GM18517 (cell line): ENCODE measurements around the gene THAP12.
"Not testable (repeated sequence)": the region's sequence is repeated elsewhere in the genome, so short reads cannot be mapped to it uniquely, and the experiment has no call there.

Source experiments
- ATAC-seq: cut with Tn5 transposase; IDR thresholded peaks from one replicate; pipeline ENCODE4 v1.9.1; 2021; ENCODE audit warnings: mild to moderate bottlenecking, moderate library complexity; ENCODE audit not compliant: unreplicated experiment

THAP12 gene

GRCh38 chr11:76380977-76381719, at the start of gene THAP12, which contains the start of gene GVQW3:
THAP12 (minus strand) TSS chr11:76381132; CDS start chr11:76380836, 296 bp downstream.
GVQW3 (plus strand) TSS chr11:76381323; CDS start chr11:76381829, 506 bp downstream.
- peak; percentile 73 for ATAC-seq

GRCh38 chr11:76426660-76427059, 45.7 kb upstream of the THAP12 start:
- ATAC-seq = no peak

- no peak for ATAC-seq
Observed at GRCh38 chr11:76424891-76425290, 44.0 kb upstream of the THAP12 start.

GRCh38 chr11:76424379-76424778, 43.4 kb upstream of the THAP12 start:
- ATAC-seq = no peak

- ATAC-seq = no peak
Observed at GRCh38 chr11:76419896-76420295, 39.0 kb upstream of the THAP12 start.

- no peak for ATAC-seq
Observed at GRCh38 chr11:76415073-76415472, 34.1 kb upstream of the THAP12 start.

- ATAC-seq = no peak
Observed at GRCh38 chr11:76410851-76411357, 30.0 kb upstream of the THAP12 start.

GRCh38 chr11:76408171-76408965, 27.4 kb upstream of the THAP12 start:
- ATAC-seq = no peak

GRCh38 chr11:76406359-76406758, 25.4 kb upstream of the THAP12 start:
- ATAC-seq = no peak

GRCh38 chr11:76401484-76401883, 20.6 kb upstream of the THAP12 start:
- ATAC-seq = not testable (repeated sequence)

GRCh38 chr11:76400967-76401366, 20.0 kb upstream of the THAP12 start:
- ATAC-seq = no peak

- no peak for ATAC-seq
Observed at GRCh38 chr11:76397383-76397782, 16.5 kb upstream of the THAP12 start.

- ATAC-seq = no peak
Observed at GRCh38 chr11:76395296-76395695, 14.4 kb upstream of the THAP12 start.

- no peak for ATAC-seq
Observed at GRCh38 chr11:76394411-76394810, 13.5 kb upstream of the THAP12 start.

GRCh38 chr11:76392870-76393269, 11.9 kb upstream of the THAP12 start:
- no peak for ATAC-seq

GRCh38 chr11:76391811-76392475, 11.0 kb upstream of the THAP12 start:
- no peak for ATAC-seq

GRCh38 chr11:76391021-76391420, 10.1 kb upstream of the THAP12 start:
- ATAC-seq = no peak

GRCh38 chr11:76388408-76388807, 7.5 kb upstream of the THAP12 start:
- ATAC-seq = no peak

GRCh38 chr11:76385903-76386302, 5.0 kb upstream of the THAP12 start:
- ATAC-seq = no peak

GRCh38 chr11:76382209-76382608, 1.3 kb upstream of the THAP12 start:
- no peak for ATAC-seq
